CD4-positive, alpha-beta T cell (primary cell): ENCODE data around the gene LRIG1. TPM values are rescaled to one million over a fixed set of nuclear protein-coding genes. Genes with fewer than 3 reads are reported as not detected.

Source experiments
- ATAC-seq: fragments of 200-7000 bp; cut with Tn5 transposase; one replicate; pipeline ENCODE4 v1.10.0; 2022; ENCODE audit warnings: mild to moderate bottlenecking; ENCODE audit not compliant: poor library complexity
- CTCF ChIA-PET: fragments of 350-600 bp; sonication (Branson Sonifier 250); formaldehyde crosslinking; loops from one replicate; lab custom pipeline; 2021; ENCODE audit warnings: antibody characterized with exemption, inconsistent platforms; lab: Charles Lee
- POLR2A ChIA-PET: fragments of 350-600 bp; sonication (Branson Sonifier 250); formaldehyde crosslinking; loops from one replicate; lab custom pipeline; 2021; ENCODE audit warnings: antibody characterized with exemption, inconsistent platforms; lab: Charles Lee
- DNase-seq, 14 experiments: peaks; one replicate each; pipeline ENCODE4 v3.0.0-alpha.2; 2013 to 2020; ENCODE audit warnings: mixed read lengths in 2 of 14
- H3K27ac ChIP-seq, 2 donors: one replicate each; pipeline versions ENCODE4 v1.5.1 to v1.7.0; 2013; ENCODE audit warnings: low read length in 2 of 2, low read depth in 1 of 2, mild to moderate bottlenecking in 1 of 2
- H3K27me3 ChIP-seq, 2 experiments: 1 replicate in 1 of 2; 2 replicates in 1 of 2; pipeline versions ENCODE4 v1.6.1 to v1.7.0; 2013; ENCODE audit warnings: low read length in 2 of 2, control low read depth in 1 of 2, mild to moderate bottlenecking in 1 of 2, moderate library complexity in 1 of 2; ENCODE audit not compliant: insufficient read depth in 2 of 2, control insufficient read depth in 1 of 2
- H3K36me3 ChIP-seq: one replicate; pipeline ENCODE4 v1.6.1; 2013; ENCODE audit warnings: low read length, control low read depth; ENCODE audit not compliant: insufficient read depth
- H3K4me1 ChIP-seq: one replicate; pipeline ENCODE4 v1.6.1; 2013; ENCODE audit warnings: low read length, control low read depth; ENCODE audit not compliant: insufficient read depth
- H3K4me3 ChIP-seq: one replicate; pipeline ENCODE4 v1.5.1; 2013; ENCODE audit warnings: mild to moderate bottlenecking, low read length, moderate library complexity
- H3K9me3 ChIP-seq, 2 experiments: 1 replicate in 1 of 2; 2 replicates in 1 of 2; pipeline versions ENCODE4 v1.6.1 to v1.7.0; 2013; ENCODE audit warnings: low read length in 2 of 2, mild to moderate bottlenecking in 2 of 2, control low read depth in 1 of 2, moderate library complexity in 1 of 2; ENCODE audit not compliant: control insufficient read depth in 1 of 2, insufficient read depth in 1 of 2
- H3K27ac Mint-ChIP-seq: one replicate; pipeline ENCODE4 v1.8.0; 2020; ENCODE audit warnings: mixed read lengths
- H3K27me3 Mint-ChIP-seq: one replicate; pipeline ENCODE4 v1.8.0; 2021; ENCODE audit warnings: mixed read lengths
- H3K36me3 Mint-ChIP-seq: one replicate; pipeline ENCODE4 v1.8.0; 2021; ENCODE audit warnings: low read depth, mixed read lengths
- H3K4me1 Mint-ChIP-seq: one replicate; pipeline ENCODE4 v1.8.0; 2021; ENCODE audit warnings: low read depth, mixed read lengths
- H3K4me3 Mint-ChIP-seq: one replicate; pipeline ENCODE4 v1.8.0; 2020; ENCODE audit warnings: mild to moderate bottlenecking, mixed read lengths
- H3K9me3 Mint-ChIP-seq: one replicate; pipeline ENCODE4 v1.8.0; 2020; ENCODE audit warnings: mixed read lengths
- intact Hi-C, 2 experiments: fragments of 100-400 bp; cut with DNase I in 1 of 2; cut with micrococcal nuclease in 1 of 2; formaldehyde crosslinking; loops; one replicate each; pipeline versions ENCODE4 v1.15.1 to v1.9.0; 2023 to 2025; cut with DNase I, micrococcal nuclease
- total RNA-seq, 174 experiments: library from RNA in 2 of 174; stranded (reverse) in 2 of 174; gene quantifications; one replicate each; pipeline ENCODE4 v1.2.3 and lab custom pipeline; 2021 to 2026
- TF ChIP-seq, protein P1 (sequence below): fragments of 200-600 bp; IDR thresholded peaks from one replicate; pipeline ENCODE4 v1.8.0; 2022; ENCODE audit warnings: antibody characterized with exemption, mild to moderate bottlenecking

LRIG1 gene
- total RNA-seq, 2 experiments from 2014 or later, result 30.1 to 33.1 TPM

DNA sequence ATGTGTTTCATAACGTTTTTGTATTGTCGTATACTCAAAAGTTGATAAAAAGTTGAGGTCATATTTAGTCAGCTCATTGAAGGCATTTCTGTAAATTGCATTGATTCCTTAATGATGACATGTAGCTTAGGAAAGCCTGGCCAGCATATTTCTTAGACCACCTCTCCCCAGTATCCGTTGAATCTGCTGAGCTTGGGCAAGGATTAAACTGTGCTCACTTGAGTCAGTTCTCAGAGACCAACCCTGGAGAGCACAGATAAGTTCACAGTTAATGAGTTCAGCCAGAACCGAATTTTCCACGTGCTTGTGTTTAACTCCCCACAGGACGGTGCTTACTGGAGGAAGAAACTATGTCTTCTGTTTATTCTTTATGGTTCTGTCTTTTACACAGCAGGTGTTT is 147.3 kb downstream of the LRIG1 start:
- Histone ChIP-seq H3K27me3 (no peaks in the 10 kb centered on the region), H3K4me3 (no peak overlapping the region), H3K9me3 (no peaks in the 10 kb centered on the region), H3K4me1 (no peaks in the 10 kb centered on the region), H3K27ac (no peak overlapping the region), H3K36me3 (no peaks in the 10 kb centered on the region)
- H3K4me3 Mint-ChIP-seq, result no peak overlapping the region
- ChIA-PET CTCF (interaction anchor here (1.1 kb wide), 1 partner anchor 9 kb away, joined by 5 read pairs; no protein-coding TSS in a partner anchor), POLR2A (interaction anchor here (1.0 kb wide), 1 partner anchor 51 kb away, joined by 3 read pairs; no protein-coding TSS in a partner anchor)
- no peak for ATAC-seq
- intact Hi-C loops, result no loop called here
- H3K9me3 Mint-ChIP-seq, result no peaks in the 10 kb centered on the region
- TF ChIP-seq, protein P1, sequence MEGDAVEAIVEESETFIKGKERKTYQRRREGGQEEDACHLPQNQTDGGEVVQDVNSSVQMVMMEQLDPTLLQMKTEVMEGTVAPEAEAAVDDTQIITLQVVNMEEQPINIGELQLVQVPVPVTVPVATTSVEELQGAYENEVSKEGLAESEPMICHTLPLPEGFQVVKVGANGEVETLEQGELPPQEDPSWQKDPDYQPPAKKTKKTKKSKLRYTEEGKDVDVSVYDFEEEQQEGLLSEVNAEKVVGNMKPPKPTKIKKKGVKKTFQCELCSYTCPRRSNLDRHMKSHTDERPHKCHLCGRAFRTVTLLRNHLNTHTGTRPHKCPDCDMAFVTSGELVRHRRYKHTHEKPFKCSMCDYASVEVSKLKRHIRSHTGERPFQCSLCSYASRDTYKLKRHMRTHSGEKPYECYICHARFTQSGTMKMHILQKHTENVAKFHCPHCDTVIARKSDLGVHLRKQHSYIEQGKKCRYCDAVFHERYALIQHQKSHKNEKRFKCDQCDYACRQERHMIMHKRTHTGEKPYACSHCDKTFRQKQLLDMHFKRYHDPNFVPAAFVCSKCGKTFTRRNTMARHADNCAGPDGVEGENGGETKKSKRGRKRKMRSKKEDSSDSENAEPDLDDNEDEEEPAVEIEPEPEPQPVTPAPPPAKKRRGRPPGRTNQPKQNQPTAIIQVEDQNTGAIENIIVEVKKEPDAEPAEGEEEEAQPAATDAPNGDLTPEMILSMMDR, result no peak
- H3K27ac Mint-ChIP-seq, result no peak overlapping the region
- H3K27me3 Mint-ChIP-seq, result no peaks in the 10 kb centered on the region
- H3K36me3 Mint-ChIP-seq, result peaks cover 36% of the 10 kb centered on the region
- no peaks in the 10 kb centered on the region for H3K4me1 Mint-ChIP-seq
- DNase-seq, result no peak

DNA sequence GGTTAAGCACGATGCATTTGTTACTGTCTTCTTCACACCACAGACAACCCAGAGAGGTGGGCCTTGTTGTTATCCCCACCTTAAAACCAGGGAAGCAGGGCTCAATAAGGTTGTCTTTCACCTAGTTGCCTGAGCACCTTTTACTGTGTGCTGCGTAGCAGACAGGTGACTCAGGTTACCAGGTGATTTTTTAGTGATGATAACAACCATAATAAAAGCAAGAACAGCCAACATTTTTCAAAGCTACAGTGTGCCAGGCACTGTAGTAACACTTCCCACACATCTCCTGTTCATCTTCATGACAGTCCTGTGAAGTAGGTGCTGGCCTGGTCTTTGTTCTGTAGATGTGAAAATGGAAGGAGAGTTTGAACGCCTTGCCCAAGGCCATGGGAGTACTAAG is 147.8 kb downstream of the LRIG1 start:
- intact Hi-C loops, result no loop called here
- no peaks in the 10 kb centered on the region for H3K4me1 Mint-ChIP-seq
- POLR2A ChIA-PET, result interaction anchor here (1.0 kb wide), 1 partner anchor 50 kb away, joined by 3 read pairs; no protein-coding TSS in a partner anchor

DNA sequence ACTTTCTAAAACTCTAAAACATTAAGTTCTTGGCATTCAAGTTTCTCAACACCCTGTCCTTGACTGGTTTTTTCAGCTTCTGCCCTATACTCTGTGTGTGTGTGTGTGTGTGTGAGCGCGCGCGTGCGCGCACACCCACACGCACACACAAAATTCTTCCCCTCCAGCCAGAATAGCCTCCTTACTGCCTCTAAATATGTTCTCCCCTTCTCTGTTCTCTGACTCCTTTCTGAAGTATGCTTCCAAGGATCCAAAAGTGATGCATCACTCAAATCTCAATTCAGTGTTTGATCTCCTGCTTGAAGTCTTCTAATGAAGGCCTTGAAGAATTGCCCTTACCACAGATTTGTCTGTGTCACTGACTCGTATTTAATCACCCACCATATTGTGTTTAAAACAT is 150.2 kb downstream of the LRIG1 start:
- Histone ChIP-seq H3K9me3 (no peaks in the 10 kb centered on the region), H3K36me3 (peaks cover 4% of the 10 kb centered on the region), H3K4me3 (no peak overlapping the region), H3K27ac (no peak overlapping the region), H3K4me1 (no peaks in the 10 kb centered on the region), H3K27me3 (no peaks in the 10 kb centered on the region)
- ChIA-PET CTCF (no interaction called here), POLR2A (no interaction called here)
- Mint-ChIP-seq H3K27ac (no peak overlapping the region), H3K36me3 (peaks cover 65% of the 10 kb centered on the region), H3K9me3 (no peaks in the 10 kb centered on the region), H3K27me3 (no peaks in the 10 kb centered on the region), H3K4me3 (no peak overlapping the region), H3K4me1 (no peaks in the 10 kb centered on the region)
- TF ChIP-seq, protein P1, result no peak
- no peak for DNase-seq
- no peak for ATAC-seq
- intact Hi-C loops, result no loop called here

More for the DNA sequence above, 147.8 kb downstream of the LRIG1 start:
- H3K27me3 ChIP-seq, result no peaks in the 10 kb centered on the region
- no peaks in the 10 kb centered on the region for H3K9me3 ChIP-seq
- TF ChIP-seq, protein P1, result no peak
- ATAC-seq (no peak), DNase-seq (no peak)
- H3K4me3 ChIP-seq, result no peak overlapping the region
- Mint-ChIP-seq H3K4me3 (no peak overlapping the region), H3K27me3 (no peaks in the 10 kb centered on the region), H3K36me3 (peaks cover 41% of the 10 kb centered on the region), H3K9me3 (no peaks in the 10 kb centered on the region), H3K27ac (no peak overlapping the region)
- H3K27ac ChIP-seq, result no peak overlapping the region
- H3K36me3 ChIP-seq, result no peaks in the 10 kb centered on the region
- CTCF ChIA-PET, result interaction anchor here (1.1 kb wide), 1 partner anchor 9 kb away, joined by 5 read pairs; no protein-coding TSS in a partner anchor
- no peaks in the 10 kb centered on the region for H3K4me1 ChIP-seq
